ENCODE data around the gene SYNGR1.

The SYNGR1 gene

GRCh38 chr22:39379756-39380730 lies 30.3 kb downstream of the SYNGR1 start:
- Histone ChIP-seq H3K36me3 (peaks cover 4% of the 10 kb centered on the region), H3K27me3 (no peaks in the 10 kb centered on the region), H3K4me1 (ENCODE audit: control insufficient read depth in 1 of 2, insufficient read depth in 1 of 2, low read depth in 1 of 2, low read length in 1 of 2) (no peaks in the 10 kb centered on the region), H3K27ac (no peak overlapping the region), H3K4me3 (ENCODE audit: low read depth in 1 of 2, low read length in 1 of 2) (no peak overlapping the region), H3K9me3 (no peaks in the 10 kb centered on the region)
- TF ChIP-seq, protein P1, sequence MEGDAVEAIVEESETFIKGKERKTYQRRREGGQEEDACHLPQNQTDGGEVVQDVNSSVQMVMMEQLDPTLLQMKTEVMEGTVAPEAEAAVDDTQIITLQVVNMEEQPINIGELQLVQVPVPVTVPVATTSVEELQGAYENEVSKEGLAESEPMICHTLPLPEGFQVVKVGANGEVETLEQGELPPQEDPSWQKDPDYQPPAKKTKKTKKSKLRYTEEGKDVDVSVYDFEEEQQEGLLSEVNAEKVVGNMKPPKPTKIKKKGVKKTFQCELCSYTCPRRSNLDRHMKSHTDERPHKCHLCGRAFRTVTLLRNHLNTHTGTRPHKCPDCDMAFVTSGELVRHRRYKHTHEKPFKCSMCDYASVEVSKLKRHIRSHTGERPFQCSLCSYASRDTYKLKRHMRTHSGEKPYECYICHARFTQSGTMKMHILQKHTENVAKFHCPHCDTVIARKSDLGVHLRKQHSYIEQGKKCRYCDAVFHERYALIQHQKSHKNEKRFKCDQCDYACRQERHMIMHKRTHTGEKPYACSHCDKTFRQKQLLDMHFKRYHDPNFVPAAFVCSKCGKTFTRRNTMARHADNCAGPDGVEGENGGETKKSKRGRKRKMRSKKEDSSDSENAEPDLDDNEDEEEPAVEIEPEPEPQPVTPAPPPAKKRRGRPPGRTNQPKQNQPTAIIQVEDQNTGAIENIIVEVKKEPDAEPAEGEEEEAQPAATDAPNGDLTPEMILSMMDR (IDR thresholded peaks at IDR 0.05) = no peak

DNA sequence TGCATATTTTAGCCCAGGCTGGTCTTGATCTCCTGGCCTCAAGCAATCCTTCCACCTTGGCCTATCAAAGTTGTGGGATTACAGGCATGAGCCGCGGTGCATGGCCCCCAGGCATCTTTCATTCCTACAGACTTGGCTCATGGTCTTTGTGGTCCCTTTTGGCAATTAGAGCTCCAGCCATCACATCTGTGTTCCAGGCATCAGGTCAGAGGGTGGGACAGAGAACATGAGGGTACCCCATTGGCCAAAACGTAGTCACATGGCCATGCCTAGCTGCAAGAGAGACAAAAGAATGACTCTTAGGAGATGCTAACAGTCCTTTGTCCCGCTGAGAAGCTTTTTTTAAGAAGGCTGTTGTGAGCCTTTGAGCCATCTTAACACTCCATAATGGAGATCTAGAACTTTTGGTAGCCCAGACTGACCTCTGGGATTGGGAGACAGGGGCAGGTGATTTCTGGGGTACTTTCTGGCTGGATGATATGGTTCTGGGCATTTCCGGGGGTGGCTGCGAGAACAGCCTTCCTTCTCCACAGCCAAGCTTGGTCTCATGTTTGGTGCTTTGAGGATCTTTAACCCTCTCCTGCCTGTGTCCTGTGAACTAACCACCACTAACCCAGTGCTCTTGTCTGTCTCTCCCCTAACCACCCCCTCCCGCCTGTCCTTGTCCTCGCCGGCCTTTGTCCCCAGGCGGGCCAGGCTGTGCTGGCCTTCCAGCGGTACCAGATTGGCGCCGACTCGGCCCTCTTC lies 31.4 kb downstream of the SYNGR1 start:
- H3K9me3 ChIP-seq = no peaks in the 10 kb centered on the region
- TF ChIP-seq, protein P1 (IDR thresholded peaks at IDR 0.05) = no peak
- H3K36me3 ChIP-seq = peaks cover 1% of the 10 kb centered on the region

DNA sequence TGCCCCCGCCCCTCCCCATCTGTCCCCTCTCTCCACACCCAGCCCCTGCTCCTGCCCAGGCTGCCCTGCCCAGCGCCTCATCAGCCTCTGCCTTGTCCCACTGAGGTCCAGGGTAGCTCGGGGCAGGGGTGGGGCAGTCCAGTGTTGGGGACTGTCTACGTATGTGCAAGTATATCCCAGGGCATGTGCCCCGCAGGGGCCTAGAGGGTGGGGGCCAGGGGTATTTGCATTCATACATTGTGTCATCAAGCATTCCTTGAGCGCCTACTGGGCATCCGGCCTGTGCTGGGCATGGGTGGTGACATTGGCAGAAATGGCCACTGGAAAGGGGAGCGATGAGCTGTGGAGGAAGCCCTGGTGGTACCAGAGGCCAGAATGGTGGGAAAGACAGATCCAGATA lies 32.1 kb downstream of the SYNGR1 start:
- peaks cover 2% of the 10 kb centered on the region for H3K27me3 ChIP-seq
- no peak overlapping the region for H3K4me3 ChIP-seq (ENCODE audit: low read depth in 1 of 2, low read length in 1 of 2)
- H3K27ac ChIP-seq = no peak overlapping the region
- no peaks in the 10 kb centered on the region for H3K4me1 ChIP-seq (ENCODE audit: control insufficient read depth in 1 of 2, insufficient read depth in 1 of 2, low read depth in 1 of 2, low read length in 1 of 2)
- TF ChIP-seq, protein P1 (IDR thresholded peaks at IDR 0.05) = no peak
- H3K9me3 ChIP-seq = no peaks in the 10 kb centered on the region
- no peaks in the 10 kb centered on the region for H3K36me3 ChIP-seq

More for the DNA sequence above, 31.4 kb downstream of the SYNGR1 start:
- Histone ChIP-seq H3K27ac (no peak overlapping the region), H3K27me3 (no peaks in the 10 kb centered on the region), H3K4me3 (ENCODE audit: low read depth in 1 of 2, low read length in 1 of 2) (no peak overlapping the region), H3K4me1 (ENCODE audit: control insufficient read depth in 1 of 2, insufficient read depth in 1 of 2, low read depth in 1 of 2, low read length in 1 of 2) (no peaks in the 10 kb centered on the region)

DNA sequence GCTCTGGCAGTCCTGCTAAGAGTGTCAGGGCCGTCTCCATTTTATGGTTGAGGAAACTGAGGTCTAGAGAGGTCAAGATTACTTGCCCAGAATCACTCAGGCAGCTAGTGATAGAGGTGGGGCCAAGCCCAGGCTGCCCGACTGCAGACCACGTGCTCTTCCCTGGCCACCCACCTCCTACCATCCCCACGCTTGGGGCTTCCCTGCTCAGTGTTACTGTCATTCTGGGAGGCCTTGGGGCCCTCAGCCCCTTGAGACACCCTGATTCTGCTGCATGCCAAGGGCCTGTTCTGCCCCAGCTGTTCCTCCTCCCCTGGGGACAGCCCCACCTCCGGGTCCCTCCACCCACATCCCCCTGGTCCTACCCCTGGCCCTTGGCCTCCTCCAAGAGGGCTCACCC lies 32.6 kb downstream of the SYNGR1 start:
- Histone ChIP-seq H3K27ac (no peak overlapping the region), H3K36me3 (no peaks in the 10 kb centered on the region), H3K27me3 (peaks cover 7% of the 10 kb centered on the region), H3K4me1 (ENCODE audit: control insufficient read depth in 1 of 2, insufficient read depth in 1 of 2, low read depth in 1 of 2, low read length in 1 of 2) (no peaks in the 10 kb centered on the region), H3K4me3 (ENCODE audit: low read depth in 1 of 2, low read length in 1 of 2) (no peak overlapping the region), H3K9me3 (no peaks in the 10 kb centered on the region)
- TF ChIP-seq, protein P1 (IDR thresholded peaks at IDR 0.05) = no peak

- H3K36me3 ChIP-seq = no peaks in the 10 kb centered on the region
- no peaks in the 10 kb centered on the region for H3K9me3 ChIP-seq
- peaks cover 8 to 10% of the 10 kb centered on the region in 2 experiments for H3K4me1 ChIP-seq (ENCODE audit: control insufficient read depth in 1 of 2, insufficient read depth in 1 of 2, low read depth in 1 of 2, low read length in 1 of 2)
- TF ChIP-seq, protein P1 (IDR thresholded peaks at IDR 0.05) = no peak
- H3K4me3 ChIP-seq (ENCODE audit: low read depth in 1 of 2, low read length in 1 of 2) = no peak overlapping the region
- H3K27ac ChIP-seq = no peak overlapping the region
- H3K27me3 ChIP-seq = peaks cover 12% of the 10 kb centered on the region
Observed at GRCh38 chr22:39383841-39384625, 34.2 kb downstream of the SYNGR1 start.
